ENCODE data around the gene PLAC1. TPM values are rescaled to one million over a fixed set of nuclear protein-coding genes. Genes with fewer than 3 reads are reported as not detected.

The PLAC1 gene, protein sequence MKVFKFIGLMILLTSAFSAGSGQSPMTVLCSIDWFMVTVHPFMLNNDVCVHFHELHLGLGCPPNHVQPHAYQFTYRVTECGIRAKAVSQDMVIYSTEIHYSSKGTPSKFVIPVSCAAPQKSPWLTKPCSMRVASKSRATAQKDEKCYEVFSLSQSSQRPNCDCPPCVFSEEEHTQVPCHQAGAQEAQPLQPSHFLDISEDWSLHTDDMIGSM
- not detected in 2 replicates for total RNA-seq (2014; rRNA removed; shearing (Covaris generic); ENCODE audit: low replicate concordance)

DNA sequence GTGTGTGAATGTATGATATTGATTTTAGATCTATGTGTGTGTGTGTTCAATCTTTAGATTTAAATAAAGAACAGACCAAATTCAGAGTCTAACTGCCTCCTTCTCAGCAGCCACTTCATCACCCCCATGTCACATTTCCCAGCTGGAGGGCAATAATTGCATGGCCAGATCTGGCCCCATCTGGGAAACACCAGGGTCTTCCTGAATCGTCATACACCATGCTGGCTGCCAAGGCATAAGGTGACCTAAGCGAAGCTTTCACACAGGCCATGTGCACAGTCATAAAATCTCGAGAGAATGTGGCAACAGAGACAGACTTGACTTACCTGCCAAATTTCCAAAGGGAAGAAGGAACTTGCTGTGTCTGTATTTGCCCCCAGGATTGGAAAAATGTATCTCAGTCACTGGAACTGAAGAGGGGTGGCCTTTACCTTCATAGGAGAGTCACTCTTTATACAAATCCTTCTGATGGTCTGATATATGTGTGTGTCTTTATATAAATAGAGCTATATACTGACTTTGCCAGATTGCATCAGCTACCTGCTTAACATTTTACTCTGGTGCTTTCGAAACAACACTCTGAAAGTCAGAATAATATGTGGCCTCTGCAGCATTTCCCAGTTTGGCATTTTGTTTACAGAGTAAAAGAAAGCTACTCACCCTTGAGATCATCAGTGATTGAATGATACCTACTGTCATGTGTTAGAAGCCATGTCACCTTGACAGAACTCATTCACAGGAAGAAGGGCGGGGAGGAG, at the start of gene PLAC1:
PLAC1 (minus strand) TSS at position 470 of the 758 bp plus-strand sequence. CDS start 91,789 bp downstream, outside the sequence.
- DNase-seq = no peak
- no peaks in the 10 kb centered on the region for H3K36me3 ChIP-seq
- no peaks in the 10 kb centered on the region for H3K9me3 ChIP-seq
- no peaks in the 10 kb centered on the region for H3K27me3 ChIP-seq
- no peak within 1 kb of the TSS for H3K4me3 ChIP-seq

DNA sequence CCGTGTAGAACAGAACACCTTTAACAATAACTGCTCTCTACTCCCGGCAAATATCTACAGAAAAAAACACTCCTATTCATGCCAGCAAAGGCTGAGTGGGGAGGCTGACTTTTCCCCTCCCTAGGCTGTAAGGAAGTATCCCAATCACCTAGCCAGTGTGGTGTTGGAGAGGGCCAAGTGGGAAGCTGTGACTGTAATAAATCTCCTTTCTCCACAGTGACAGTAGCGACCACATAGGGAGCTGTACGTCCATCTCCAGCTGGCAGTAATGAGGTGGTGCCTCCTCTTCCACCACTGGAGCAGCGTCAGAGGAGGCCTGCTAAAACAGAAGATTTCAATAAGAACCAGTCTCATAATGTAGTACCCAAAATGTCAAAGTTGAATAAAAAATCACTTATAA, 47.9 kb upstream of the PLAC1 start:
- H3K27me3 ChIP-seq = no peaks in the 10 kb centered on the region
- no peak overlapping the region for H3K4me3 ChIP-seq
- no peak for DNase-seq
- no peaks in the 10 kb centered on the region for H3K36me3 ChIP-seq
- H3K9me3 ChIP-seq = no peaks in the 10 kb centered on the region

DNA sequence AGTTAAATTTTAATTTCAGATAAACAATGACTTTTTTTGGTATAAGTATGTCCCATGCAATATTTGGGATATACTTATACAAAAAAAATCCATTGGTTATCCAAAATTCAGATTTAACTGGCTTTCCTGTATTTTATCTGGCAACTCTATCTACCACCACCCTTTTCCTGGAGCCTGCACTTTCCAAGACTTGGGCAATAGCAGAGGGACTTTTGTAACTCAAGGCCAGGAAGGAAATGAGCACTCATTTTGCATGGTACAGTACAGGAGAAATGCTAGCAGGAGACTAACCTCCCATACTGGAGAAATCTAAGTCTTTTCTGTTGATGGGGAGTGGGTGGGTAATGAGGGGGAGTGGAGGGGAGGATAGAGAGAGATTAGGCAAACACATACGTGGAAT, 37.7 kb upstream of the PLAC1 start:
- Histone ChIP-seq H3K4me3 (no peak overlapping the region), H3K9me3 (no peaks in the 10 kb centered on the region), H3K36me3 (no peaks in the 10 kb centered on the region), H3K27me3 (no peaks in the 10 kb centered on the region)
- no peak for DNase-seq

DNA sequence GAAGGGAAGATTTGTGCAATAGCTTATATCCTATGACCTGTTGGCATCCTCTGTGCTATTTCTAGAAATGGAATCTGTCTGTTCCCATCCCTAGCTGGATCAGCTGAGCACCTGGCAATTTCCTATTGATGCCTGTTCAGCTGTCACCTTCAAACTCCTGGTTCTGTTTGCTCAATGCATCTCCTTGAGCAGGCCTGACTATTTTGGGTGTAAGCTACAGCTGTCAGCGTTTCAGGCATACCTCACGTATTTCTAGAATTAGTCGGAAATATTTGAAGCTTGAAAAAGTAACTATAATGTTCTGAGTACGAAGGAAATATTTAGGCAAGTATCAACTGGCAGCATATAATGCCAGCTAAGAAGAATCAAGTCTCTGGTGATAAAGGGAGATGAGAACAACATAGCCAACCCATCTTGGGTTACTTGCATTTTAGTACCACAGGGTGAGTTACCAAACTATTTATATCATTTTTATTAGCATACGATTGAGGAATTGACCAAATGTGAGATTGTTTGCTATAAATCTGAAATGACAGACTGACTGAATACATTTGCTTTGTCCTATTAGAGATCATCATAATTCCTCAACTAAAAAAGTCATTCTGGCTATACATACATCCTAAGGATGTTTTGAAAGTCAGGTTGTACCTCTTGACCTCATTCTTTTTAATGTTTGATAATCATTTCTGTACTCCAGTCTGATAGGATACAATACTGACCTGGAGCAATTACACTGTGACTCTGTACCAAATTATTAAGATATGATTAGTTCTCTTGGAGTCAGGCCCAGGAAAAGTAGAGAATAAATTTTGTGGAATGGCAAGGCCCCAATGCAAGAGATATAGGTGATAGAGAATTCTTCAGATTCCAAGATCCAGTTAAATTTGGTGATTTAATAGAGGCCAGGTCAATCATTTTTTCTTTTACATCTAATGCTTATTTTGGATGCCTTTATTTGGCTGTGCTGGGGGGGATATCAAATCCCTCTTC, 36.4 kb upstream of the PLAC1 start:
- H3K9me3 ChIP-seq = no peaks in the 10 kb centered on the region
- no peak overlapping the region for H3K4me3 ChIP-seq
- H3K36me3 ChIP-seq = no peaks in the 10 kb centered on the region
- DNase-seq = no peak
- no peaks in the 10 kb centered on the region for H3K27me3 ChIP-seq

DNA sequence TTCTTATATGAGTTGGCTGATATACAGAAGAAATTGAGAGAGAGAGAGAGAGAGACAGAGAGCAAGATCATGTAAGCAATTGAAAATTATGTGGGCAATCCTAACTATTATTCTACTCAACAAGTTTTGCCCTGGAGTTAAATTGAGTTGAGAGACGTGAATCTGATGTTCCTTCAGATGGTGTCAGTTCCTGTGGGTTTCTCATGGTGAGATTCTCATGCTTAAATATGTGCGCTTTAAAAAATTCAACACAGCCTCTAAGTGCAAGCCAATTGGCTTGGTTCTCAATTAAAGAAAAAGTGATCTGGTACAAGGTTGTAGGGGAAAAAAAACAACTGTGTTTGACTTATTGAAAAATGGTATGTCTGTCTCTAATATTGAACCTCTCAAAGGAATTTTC, 35.4 kb upstream of the PLAC1 start:
- no peak overlapping the region for H3K4me3 ChIP-seq
- H3K36me3 ChIP-seq = no peaks in the 10 kb centered on the region
- no peak for DNase-seq
- H3K9me3 ChIP-seq = no peaks in the 10 kb centered on the region
- H3K27me3 ChIP-seq = no peaks in the 10 kb centered on the region

DNA sequence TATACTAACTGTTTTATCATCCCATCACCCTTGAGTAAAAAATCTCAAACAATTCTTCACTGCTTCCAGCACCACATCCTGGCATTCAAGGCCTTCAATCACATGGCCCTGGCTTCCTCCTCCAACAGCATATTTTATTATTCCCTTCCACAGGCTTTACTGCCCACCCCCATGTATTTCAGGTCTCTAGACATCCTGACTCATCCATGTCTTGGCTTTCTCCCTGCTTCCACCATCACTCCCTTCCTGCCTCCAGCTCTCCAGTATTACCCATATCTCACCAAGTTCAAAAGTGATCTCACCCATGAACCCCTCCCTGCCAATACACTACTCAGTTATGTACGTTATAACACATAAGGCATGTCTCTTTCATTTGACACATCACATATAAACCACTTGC, 34.7 kb upstream of the PLAC1 start:
- Histone ChIP-seq H3K4me3 (no peak overlapping the region), H3K9me3 (no peaks in the 10 kb centered on the region), H3K36me3 (no peaks in the 10 kb centered on the region), H3K27me3 (no peaks in the 10 kb centered on the region)
- DNase-seq = peak; percentile 83

DNA sequence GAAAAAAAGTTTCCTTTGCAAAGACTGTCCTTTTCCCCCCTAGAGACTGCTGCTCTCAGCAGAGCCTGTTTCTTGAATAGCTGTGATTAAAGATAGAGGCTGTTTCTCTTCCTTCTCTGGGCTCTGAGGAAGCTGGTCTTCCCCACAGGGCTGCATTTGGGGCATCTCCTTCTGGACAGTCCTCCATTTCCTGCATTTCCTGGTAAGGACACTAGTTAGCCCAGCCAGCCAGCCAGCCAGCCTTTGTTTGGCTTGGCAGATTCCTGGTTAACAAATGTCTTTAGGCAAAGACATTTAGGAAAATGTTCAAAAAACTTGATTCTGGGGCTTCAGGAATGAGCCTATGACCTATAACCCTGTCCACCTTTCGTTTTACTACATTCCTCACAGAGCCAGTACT, 34.0 kb upstream of the PLAC1 start:
- Histone ChIP-seq H3K27me3 (no peaks in the 10 kb centered on the region), H3K36me3 (no peaks in the 10 kb centered on the region), H3K4me3 (no peak overlapping the region), H3K9me3 (no peaks in the 10 kb centered on the region)
- peak; percentile 52 for DNase-seq

DNA sequence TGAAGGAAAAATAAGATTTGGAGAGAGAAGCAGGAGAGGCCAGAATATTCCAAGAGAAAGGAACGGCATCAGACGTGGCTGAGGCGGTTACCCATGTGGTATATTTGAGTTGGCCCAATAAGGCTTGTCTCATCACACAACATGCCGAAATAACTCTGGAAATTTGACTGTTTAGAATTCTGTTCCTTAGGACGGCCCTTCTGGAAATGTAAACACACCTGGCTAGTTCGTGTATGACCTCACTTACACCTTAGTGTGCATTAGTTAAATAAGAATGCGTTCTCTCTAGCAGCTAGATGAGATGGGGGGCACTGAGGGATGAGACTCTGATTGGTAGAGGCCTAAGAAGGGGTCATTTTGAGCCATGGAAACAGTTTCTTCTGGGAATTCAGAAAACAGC, 33.2 kb upstream of the PLAC1 start:
- Histone ChIP-seq H3K4me3 (no peak overlapping the region), H3K9me3 (no peaks in the 10 kb centered on the region), H3K27me3 (no peaks in the 10 kb centered on the region), H3K36me3 (no peaks in the 10 kb centered on the region)
- DNase-seq = no peak

DNA sequence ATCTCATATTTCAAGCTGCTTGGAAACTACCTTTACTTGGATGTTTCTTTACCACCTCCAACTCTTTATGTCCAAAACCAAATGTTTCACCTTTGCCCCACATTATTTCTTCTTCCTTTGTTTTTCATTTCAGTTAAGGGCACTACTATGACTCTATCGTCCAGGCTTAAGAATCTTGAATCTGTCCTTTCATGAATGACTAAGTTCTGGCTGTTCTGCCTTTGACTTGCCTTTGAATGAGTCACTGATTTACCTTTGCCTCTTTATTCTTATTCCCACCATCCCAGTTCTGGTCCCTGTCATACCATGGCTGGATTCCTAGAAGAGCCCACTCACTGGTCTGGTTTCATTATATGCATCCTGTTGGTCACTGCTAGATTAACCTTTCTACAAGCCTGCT, 30.6 kb upstream of the PLAC1 start:
- Histone ChIP-seq H3K9me3 (no peaks in the 10 kb centered on the region), H3K27me3 (no peaks in the 10 kb centered on the region), H3K4me3 (no peak overlapping the region), H3K36me3 (no peaks in the 10 kb centered on the region)
- DNase-seq = no peak

DNA sequence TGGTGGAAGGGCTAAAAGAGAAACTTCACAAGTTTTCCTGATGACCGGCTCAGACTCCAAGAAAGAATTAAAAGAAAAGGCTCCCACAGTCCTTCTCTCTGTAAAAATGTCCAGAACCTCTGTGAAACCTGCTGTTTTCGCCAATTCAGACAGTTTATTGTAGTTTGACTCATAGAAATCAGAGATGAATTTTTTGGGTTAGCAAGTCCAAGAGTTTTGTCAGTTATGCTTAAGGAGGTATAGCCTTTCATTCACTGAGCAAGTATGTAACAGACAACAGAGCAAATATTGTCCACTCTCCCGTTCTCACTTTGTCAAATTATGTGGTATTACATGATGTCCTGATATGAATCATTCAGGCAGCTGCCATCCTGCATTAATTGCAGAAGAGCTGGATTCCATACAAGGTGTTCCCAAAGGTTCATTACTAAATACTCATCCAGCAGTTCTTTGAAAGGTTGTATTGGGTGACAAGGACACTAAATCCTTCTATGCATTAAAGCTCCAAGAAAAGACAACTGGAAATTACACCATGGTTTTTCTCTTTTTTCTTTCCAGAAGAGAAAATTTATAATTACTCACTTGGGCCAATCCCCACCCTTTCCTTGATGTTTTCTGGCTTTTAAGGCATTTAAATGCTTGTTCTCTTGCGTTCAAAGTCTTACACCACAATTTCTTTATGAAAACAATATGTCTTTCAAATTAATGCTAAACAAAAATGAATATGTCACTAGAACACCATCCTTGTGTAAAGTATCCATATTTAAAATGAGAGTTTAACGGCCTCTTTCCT, 30.0 kb upstream of the PLAC1 start:
- Histone ChIP-seq H3K4me3 (no peak overlapping the region), H3K9me3 (no peaks in the 10 kb centered on the region), H3K27me3 (no peaks in the 10 kb centered on the region), H3K36me3 (no peaks in the 10 kb centered on the region)
- no peak for DNase-seq

DNA sequence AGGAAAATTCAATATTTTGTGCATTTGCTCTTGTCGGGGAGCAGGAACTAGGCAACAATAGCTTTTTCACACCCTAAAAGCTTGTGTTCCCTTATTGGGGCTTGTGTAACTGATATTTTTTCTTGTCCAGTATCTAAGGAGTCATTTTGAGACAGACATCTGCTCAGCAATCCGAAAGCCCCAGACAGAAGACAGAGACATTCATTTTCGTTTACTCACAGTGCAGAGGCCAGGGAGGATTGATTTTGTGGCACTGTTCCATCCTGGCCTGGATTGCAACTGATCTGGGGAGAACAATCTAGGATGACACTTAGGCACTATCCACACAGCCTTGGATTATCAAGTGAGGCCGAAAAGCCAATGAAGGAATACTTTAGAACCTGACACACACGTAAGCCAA, 27.4 kb upstream of the PLAC1 start:
- H3K27me3 ChIP-seq = no peaks in the 10 kb centered on the region
- no peak overlapping the region for H3K4me3 ChIP-seq
- DNase-seq = peak; percentile 28
- no peaks in the 10 kb centered on the region for H3K36me3 ChIP-seq
- no peaks in the 10 kb centered on the region for H3K9me3 ChIP-seq

DNA sequence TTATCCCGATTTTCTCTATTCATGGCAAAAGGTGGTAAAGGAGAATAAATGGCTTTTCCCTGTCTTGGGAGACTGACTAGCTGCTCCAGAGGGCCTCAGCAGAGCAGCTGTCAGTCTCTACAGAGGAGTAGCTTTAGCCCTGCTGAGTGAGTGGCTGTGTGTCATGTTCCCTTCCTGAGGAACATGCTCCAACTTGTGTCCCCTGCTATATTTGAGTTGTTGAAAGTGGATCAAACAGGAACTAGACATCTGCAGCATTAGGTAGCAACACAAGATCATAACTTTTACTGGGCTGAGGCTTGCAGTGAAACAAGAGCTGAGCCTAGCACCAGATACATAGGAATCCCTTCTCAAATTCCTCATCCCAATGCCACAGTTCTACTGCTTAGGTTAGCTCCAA, 26.7 kb upstream of the PLAC1 start:
- H3K36me3 ChIP-seq = no peaks in the 10 kb centered on the region
- H3K27me3 ChIP-seq = no peaks in the 10 kb centered on the region
- no peak overlapping the region for H3K4me3 ChIP-seq
- DNase-seq = no peak
- no peaks in the 10 kb centered on the region for H3K9me3 ChIP-seq

DNA sequence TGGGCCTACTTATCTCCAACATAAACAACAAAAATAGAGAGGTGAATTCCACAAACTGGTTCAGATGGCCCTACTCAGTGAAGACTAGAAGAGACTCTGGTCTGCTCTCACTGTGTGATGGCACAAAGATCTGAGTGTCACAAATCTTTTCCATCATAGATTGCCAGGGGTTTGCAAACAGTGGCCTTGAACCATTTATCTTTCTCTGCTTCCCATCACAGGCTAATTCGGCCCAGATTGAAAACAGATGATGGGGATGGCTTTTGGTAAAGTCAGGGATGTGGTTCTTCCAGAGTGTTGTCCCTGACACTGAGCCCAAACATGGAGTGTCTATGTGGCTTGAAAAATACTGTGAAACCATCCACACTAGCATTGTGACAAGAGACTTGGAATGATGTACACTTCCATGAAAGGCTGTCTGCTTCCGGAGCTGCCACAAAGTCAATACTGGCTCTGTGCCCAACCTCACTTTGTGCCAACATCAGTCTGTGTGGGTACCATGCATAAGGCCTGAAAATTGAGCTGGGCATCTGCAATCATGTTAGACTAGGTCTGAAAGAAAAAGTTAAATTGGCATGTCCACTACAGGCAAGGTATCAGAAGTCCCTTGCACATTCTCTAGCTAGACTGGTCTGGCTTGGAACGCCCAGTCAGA, 25.2 kb upstream of the PLAC1 start:
- Histone ChIP-seq H3K36me3 (no peaks in the 10 kb centered on the region), H3K4me3 (no peak overlapping the region), H3K27me3 (no peaks in the 10 kb centered on the region), H3K9me3 (no peaks in the 10 kb centered on the region)
- no peak for DNase-seq

DNA sequence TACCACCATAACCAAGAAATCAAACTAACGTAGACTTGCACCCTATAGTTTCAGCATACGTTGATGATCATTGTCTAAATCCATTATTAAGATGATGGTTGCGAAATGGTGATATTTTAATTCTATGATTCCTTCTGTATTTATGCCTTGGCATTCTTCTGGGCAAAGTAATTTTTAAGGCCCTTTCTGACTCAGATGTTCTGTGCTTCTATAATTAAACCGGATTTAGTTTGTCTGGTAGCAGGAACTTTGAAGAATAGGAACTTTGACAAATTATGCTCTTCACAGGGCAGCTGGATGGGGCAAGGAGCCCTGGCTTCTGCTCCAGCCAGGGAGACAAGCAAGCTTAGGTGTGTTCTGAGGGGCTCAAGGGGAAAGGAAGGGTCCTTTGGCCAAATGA, 23.8 kb upstream of the PLAC1 start:
- Histone ChIP-seq H3K27me3 (no peaks in the 10 kb centered on the region), H3K36me3 (no peaks in the 10 kb centered on the region), H3K9me3 (no peaks in the 10 kb centered on the region), H3K4me3 (no peak overlapping the region)
- no peak for DNase-seq

DNA sequence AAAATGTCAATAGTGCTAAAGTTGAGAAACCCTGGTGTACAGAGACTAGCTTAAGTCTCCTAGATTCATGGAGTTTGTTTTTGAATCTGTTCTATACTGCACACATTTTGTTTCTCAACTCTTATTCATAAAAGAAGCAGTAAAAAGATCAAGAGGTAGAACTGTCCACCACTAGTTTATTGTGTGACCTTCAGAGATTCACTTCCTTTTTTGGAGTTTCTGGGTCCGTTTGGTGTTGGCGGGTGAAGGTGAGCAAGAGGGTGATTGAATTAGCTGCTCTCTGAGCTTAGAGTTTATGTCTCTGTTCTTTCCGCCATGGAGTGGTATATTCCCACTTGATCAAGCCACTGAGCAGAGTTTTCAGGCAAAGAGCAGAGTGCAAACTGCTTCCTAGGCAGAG, 21.4 kb upstream of the PLAC1 start:
- Histone ChIP-seq H3K27me3 (no peaks in the 10 kb centered on the region), H3K36me3 (no peaks in the 10 kb centered on the region)

DNA sequence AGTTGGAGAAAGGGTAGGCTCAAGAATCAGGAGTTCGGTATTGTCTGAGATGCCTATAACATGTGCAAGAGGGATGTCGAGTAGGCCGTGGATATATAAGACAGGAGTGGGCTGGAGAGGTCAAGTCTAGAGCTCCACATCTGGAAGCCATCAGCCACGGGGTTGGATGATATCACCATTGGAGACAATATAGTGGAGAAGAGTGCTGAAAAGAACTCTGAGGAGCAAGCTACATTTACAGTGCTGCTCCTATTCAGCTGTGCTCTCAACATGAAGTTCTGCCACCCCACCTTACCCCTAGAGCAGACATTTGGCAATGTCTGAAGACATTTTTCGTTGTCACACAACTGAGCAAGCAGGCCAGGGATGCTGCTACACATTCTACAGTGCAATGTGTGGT, 20.9 kb upstream of the PLAC1 start:
- no peaks in the 10 kb centered on the region for H3K27me3 ChIP-seq
- DNase-seq = no peak
- no peaks in the 10 kb centered on the region for H3K9me3 ChIP-seq
- no peak overlapping the region for H3K4me3 ChIP-seq
- H3K36me3 ChIP-seq = no peaks in the 10 kb centered on the region

More for the DNA sequence above, 21.4 kb upstream of the PLAC1 start:
- DNase-seq = no peak
- H3K9me3 ChIP-seq = no peaks in the 10 kb centered on the region
- H3K4me3 ChIP-seq = no peak overlapping the region

All from MG63 (cell line).